GM12878 (cell line): ENCODE data around the gene LHX2. TPM values are rescaled to one million over a fixed set of nuclear protein-coding genes. Genes with fewer than 3 reads are reported as not detected.

Experiments used
- ATF7 ChIP-seq: fragments of 450-650 bp; IDR thresholded peaks from 2 replicates; pipeline ENCODE4 v1.6.1; 2016; ENCODE audit warnings: low read depth, mild to moderate bottlenecking
- BRCA1 ChIP-seq: IDR thresholded peaks from 2 replicates; pipeline ENCODE4 v1.6.1; 2011; ENCODE audit warnings: low read depth, low read length, improper control_type of control experiment
- CBX5 ChIP-seq: sonication (generic); IDR thresholded peaks from 2 replicates; pipeline ENCODE4 v1.6.1; 2016; ENCODE audit warnings: low read depth, moderate library complexity, mild to moderate bottlenecking, inconsistent platforms
- CREM ChIP-seq: IDR thresholded peaks from 2 replicates; pipeline ENCODE4 v1.6.1; 2014; ENCODE audit warnings: antibody characterized with exemption, low read depth
- EZH2 ChIP-seq: IDR thresholded peaks from 2 replicates; pipeline ENCODE4 v1.6.1; 2012; ENCODE audit warnings: low read depth, mild to moderate bottlenecking, control low read depth, inconsistent platforms, low read length, borderline replicate concordance; ENCODE audit not compliant: control insufficient read depth
- FOS ChIP-seq: IDR thresholded peaks from 3 replicates; pipeline ENCODE4 v1.6.1; 2011; ENCODE audit warnings: borderline replicate concordance; ENCODE audit not compliant: insufficient read length; ENCODE audit errors: extremely low read depth
- IRF4 ChIP-seq: IDR thresholded peaks from 2 replicates; pipeline ENCODE4 v1.6.1; 2011; ENCODE audit warnings: low read depth, low read length
- KLF5 ChIP-seq: fragments of 450-650 bp; IDR thresholded peaks from 2 replicates; pipeline ENCODE4 v1.6.1; 2014; ENCODE audit warnings: mild to moderate bottlenecking; ENCODE audit not compliant: partially characterized antibody
- MEF2B ChIP-seq: fragments of 450-650 bp; IDR thresholded peaks from 2 replicates; pipeline ENCODE4 v1.6.1; 2018; ENCODE audit warnings: mild to moderate bottlenecking, moderate library complexity; ENCODE audit not compliant: partially characterized antibody, poor library complexity, severe bottlenecking
- MTA3 ChIP-seq: IDR thresholded peaks from 2 replicates; pipeline ENCODE4 v1.6.1; 2012; ENCODE audit warnings: low read length, inconsistent platforms, borderline replicate concordance
- NBN ChIP-seq: fragments of 450-650 bp; IDR thresholded peaks from 2 replicates; pipeline ENCODE4 v1.6.1; 2016
- NFXL1 ChIP-seq: fragments of 450-650 bp; IDR thresholded peaks from 2 replicates; pipeline ENCODE4 v1.6.1; 2017; ENCODE audit warnings: antibody characterized with exemption, mild to moderate bottlenecking, borderline replicate concordance
- NR2C2 ChIP-seq: IDR thresholded peaks from 2 replicates; pipeline ENCODE4 v1.6.1; 2011; ENCODE audit warnings: borderline replicate concordance, low read depth; ENCODE audit not compliant: control insufficient read depth, insufficient read length
- RB1 ChIP-seq: fragments of 450-650 bp; formaldehyde crosslinking; IDR thresholded peaks from 2 replicates; pipeline ENCODE4 v1.6.1; 2017; ENCODE audit warnings: mild to moderate bottlenecking, borderline replicate concordance
- RBBP5 ChIP-seq: fragments of 200-600 bp; sonication (generic); conservative IDR thresholded peaks from 2 replicates; pipeline ENCODE4 v1.6.1; 2016
- SIX5 ChIP-seq: IDR thresholded peaks from 2 replicates; pipeline ENCODE4 v1.6.1; 2011; ENCODE audit warnings: mild to moderate bottlenecking, low read depth, low read length, moderate library complexity; ENCODE audit not compliant: severe bottlenecking
- TAF1 ChIP-seq: IDR thresholded peaks from 2 replicates; pipeline ENCODE4 v1.6.1; 2011; ENCODE audit warnings: mild to moderate bottlenecking, low read depth, low read length, borderline replicate concordance
- TBL1XR1 ChIP-seq: IDR thresholded peaks from 2 replicates; pipeline ENCODE4 v1.6.1; 2012; ENCODE audit warnings: low read depth, low read length, improper control_type of control experiment
- ZNF217 ChIP-seq: fragments of 450-650 bp; IDR thresholded peaks from 2 replicates; pipeline ENCODE4 v1.6.1; 2017; ENCODE audit warnings: antibody characterized with exemption, mild to moderate bottlenecking
- ZNF274 ChIP-seq: IDR thresholded peaks from one replicate; pipeline ENCODE4 v1.8.0; 2011; ENCODE audit not compliant: insufficient read length, insufficient read depth
- ZNF622 ChIP-seq: fragments of 450-650 bp; IDR thresholded peaks from 2 replicates; pipeline ENCODE4 v1.6.1; 2017; ENCODE audit warnings: mild to moderate bottlenecking, inconsistent platforms
- polyA plus RNA-seq, 11 experiments: library from polyadenylated mRNA; depleted of rRNA in 4 of 11; unstranded in 6 of 11; stranded (reverse) in 5 of 11; fragments of >200 nt; fragmentation: Nextera tagmentation in 4 of 11; fragmentation: Illumina TruSeq in 1 of 11; extraction: Ambion mirVana in 4 of 11; extraction: Trizol in 1 of 11; gene quantifications; 1 replicate in 1 of 11; 2 replicates in 10 of 11; pipeline versions ENCODE4 v1.2.1 to v1.2.3, GENCODE V29; 2011 to 2016; ENCODE audit warnings: inconsistent platforms in 2 of 11, missing spikeins in 2 of 11, low read depth in 1 of 11
- total RNA-seq, 4 experiments: library from RNA; depleted of rRNA in 3 of 4; stranded (reverse); fragments of >200 nt in 3 of 4; fragmentation: Illumina TruSeq in 1 of 4; extraction: Trizol in 1 of 4; gene quantifications; 2 replicates each; pipeline versions ENCODE4 v1.2.1 to v1.2.3, GENCODE V29; 2013 to 2021
- TF ChIP-seq, protein P1 (sequence below): fragments of 450-650 bp; IDR thresholded peaks from 2 replicates; pipeline ENCODE4 v1.6.1; 2018; ENCODE audit warnings: mild to moderate bottlenecking, low read depth, moderate library complexity; ENCODE audit not compliant: partially characterized antibody
- TF ChIP-seq, protein P2 (sequence below): fragments of 450-650 bp; IDR thresholded peaks from 2 replicates; pipeline ENCODE4 v1.6.1; 2017; ENCODE audit warnings: mild to moderate bottlenecking
- TF ChIP-seq, protein P3 (sequence below): fragments of 450-650 bp; IDR thresholded peaks from 2 replicates; pipeline ENCODE4 v1.6.1; 2017; ENCODE audit warnings: low read depth, mild to moderate bottlenecking, moderate library complexity
- TF ChIP-seq, protein P4 (sequence below): IDR thresholded peaks from 2 replicates; pipeline ENCODE4 v1.6.1; 2012; ENCODE audit warnings: low read depth, low read length, improper control_type of control experiment

LHX2 gene
- total and polyA plus RNA-seq, 10 of the 15 experiments (the other 5 are each of a cell fraction or from before 2014, with no cell fraction given): 0.82 to 69.8 (median 5.3) TPM

DNA sequence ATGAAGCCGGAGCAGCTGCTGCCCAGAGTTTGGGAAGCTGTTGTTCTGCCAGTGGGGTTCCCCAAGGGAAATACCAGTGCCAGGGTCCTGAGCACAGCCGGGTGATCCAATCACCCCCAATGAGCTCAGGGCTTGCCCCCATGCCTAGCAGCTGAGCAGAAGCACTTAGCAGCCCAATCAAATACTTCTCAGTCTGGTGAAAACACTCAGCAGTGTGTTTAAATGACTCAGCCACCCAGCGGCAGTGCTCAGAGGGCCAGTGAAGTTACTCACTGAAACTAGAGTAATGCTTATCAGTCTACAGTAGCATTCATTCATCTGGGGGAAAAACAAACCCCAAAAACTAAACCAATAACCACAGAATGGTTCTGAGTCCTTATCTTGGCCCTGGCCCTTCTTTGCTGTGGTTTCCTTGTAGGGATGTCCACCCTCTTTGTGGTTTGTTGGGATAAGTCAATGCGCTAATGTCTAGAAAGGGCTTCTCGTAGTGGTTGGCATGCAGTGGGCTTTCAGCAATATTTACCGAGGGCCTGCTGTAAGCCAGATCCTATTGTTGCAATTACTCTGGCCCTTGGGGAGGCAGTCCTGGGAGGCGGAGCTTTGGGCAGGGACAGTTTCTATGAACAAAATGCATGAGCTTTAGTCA, 43.1 kb downstream of the LHX2 start (continued):
- TF ChIP-seq, protein P1, sequence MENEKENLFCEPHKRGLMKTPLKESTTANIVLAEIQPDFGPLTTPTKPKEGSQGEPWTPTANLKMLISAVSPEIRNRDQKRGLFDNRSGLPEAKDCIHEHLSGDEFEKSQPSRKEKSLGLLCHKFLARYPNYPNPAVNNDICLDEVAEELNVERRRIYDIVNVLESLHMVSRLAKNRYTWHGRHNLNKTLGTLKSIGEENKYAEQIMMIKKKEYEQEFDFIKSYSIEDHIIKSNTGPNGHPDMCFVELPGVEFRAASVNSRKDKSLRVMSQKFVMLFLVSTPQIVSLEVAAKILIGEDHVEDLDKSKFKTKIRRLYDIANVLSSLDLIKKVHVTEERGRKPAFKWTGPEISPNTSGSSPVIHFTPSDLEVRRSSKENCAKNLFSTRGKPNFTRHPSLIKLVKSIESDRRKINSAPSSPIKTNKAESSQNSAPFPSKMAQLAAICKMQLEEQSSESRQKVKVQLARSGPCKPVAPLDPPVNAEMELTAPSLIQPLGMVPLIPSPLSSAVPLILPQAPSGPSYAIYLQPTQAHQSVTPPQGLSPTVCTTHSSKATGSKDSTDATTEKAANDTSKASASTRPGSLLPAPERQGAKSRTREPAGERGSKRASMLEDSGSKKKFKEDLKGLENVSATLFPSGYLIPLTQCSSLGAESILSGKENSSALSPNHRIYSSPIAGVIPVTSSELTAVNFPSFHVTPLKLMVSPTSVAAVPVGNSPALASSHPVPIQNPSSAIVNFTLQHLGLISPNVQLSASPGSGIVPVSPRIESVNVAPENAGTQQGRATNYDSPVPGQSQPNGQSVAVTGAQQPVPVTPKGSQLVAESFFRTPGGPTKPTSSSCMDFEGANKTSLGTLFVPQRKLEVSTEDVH: no peak
- TF ChIP-seq RB1 (no peak), ZNF217 (no peak; the same call in 1 of the 2 replicates), FOS (no peak), TBL1XR1 (peak; percentile 94), NR2C2 (no peak), CBX5 (no peak), TAF1 (no peak), MTA3 (peak; percentile 93; the same call in 1 of the 2 replicates), EZH2 (0 out of 2 replicates have a peak, but pooled peaks have one; percentile 74), NBN (peak; percentile 88), IRF4 (peak; percentile 94), MEF2B (peak; percentile 76), ATF7 (peak; percentile 91), RBBP5 (no peak), KLF5 (no peak), SIX5 (no peak), CREM (peak; percentile 60), ZNF622 (no peak), BRCA1 (no peak), NFXL1 (no peak), ZNF274 (no peak)
- TF ChIP-seq, protein P2, sequence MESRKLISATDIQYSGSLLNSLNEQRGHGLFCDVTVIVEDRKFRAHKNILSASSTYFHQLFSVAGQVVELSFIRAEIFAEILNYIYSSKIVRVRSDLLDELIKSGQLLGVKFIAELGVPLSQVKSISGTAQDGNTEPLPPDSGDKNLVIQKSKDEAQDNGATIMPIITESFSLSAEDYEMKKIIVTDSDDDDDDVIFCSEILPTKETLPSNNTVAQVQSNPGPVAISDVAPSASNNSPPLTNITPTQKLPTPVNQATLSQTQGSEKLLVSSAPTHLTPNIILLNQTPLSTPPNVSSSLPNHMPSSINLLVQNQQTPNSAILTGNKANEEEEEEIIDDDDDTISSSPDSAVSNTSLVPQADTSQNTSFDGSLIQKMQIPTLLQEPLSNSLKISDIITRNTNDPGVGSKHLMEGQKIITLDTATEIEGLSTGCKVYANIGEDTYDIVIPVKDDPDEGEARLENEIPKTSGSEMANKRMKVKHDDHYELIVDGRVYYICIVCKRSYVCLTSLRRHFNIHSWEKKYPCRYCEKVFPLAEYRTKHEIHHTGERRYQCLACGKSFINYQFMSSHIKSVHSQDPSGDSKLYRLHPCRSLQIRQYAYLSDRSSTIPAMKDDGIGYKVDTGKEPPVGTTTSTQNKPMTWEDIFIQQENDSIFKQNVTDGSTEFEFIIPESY: no peak
- TF ChIP-seq, protein P3, sequence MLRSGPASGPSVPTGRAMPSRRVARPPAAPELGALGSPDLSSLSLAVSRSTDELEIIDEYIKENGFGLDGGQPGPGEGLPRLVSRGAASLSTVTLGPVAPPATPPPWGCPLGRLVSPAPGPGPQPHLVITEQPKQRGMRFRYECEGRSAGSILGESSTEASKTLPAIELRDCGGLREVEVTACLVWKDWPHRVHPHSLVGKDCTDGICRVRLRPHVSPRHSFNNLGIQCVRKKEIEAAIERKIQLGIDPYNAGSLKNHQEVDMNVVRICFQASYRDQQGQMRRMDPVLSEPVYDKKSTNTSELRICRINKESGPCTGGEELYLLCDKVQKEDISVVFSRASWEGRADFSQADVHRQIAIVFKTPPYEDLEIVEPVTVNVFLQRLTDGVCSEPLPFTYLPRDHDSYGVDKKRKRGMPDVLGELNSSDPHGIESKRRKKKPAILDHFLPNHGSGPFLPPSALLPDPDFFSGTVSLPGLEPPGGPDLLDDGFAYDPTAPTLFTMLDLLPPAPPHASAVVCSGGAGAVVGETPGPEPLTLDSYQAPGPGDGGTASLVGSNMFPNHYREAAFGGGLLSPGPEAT: peak; percentile 90
- TF ChIP-seq, protein P4, sequence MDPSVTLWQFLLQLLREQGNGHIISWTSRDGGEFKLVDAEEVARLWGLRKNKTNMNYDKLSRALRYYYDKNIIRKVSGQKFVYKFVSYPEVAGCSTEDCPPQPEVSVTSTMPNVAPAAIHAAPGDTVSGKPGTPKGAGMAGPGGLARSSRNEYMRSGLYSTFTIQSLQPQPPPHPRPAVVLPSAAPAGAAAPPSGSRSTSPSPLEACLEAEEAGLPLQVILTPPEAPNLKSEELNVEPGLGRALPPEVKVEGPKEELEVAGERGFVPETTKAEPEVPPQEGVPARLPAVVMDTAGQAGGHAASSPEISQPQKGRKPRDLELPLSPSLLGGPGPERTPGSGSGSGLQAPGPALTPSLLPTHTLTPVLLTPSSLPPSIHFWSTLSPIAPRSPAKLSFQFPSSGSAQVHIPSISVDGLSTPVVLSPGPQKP: no peak
